Smooth muscle cell (in vitro differentiated cells): ENCODE measurements around the gene C16orf54. TPM values are rescaled to one million over a fixed set of nuclear protein-coding genes. Genes with fewer than 3 reads are reported as not detected.
"Not testable (repeated sequence)": the region's sequence is repeated elsewhere in the genome, so short reads cannot be mapped to it uniquely, and the experiment has no call there.

Experiments used
- DNase-seq: peaks from one replicate; lab custom pipeline; 2025; ENCODE audit not compliant: unreplicated experiment; lab: John Stamatoyannopoulos, UW
- H2AFZ ChIP-seq: fragments of 200-600 bp; sonication (generic); 2 replicates; pipeline ENCODE4 v1.6.0; 2016; ENCODE audit warnings: antibody characterized with exemption, low read depth, mild to moderate bottlenecking
- H3F3A ChIP-seq: fragments of 200-600 bp; sonication (generic); 2 replicates; pipeline ENCODE4 v1.6.0; 2017; ENCODE audit warnings: antibody characterized with exemption, low read depth
- H3K27ac ChIP-seq: fragments of 200-600 bp; sonication (generic); 2 replicates; pipeline ENCODE4 v1.5.1; 2016; ENCODE audit warnings: low read depth, mild to moderate bottlenecking
- H3K27me3 ChIP-seq: fragments of 200-600 bp; sonication (generic); 2 replicates; pipeline ENCODE4 v1.6.1; 2016; ENCODE audit warnings: low read depth, mild to moderate bottlenecking
- H3K36me3 ChIP-seq: fragments of 200-600 bp; sonication (generic); 2 replicates; pipeline ENCODE4 v1.5.1; 2016; ENCODE audit warnings: low read depth
- H3K4me1 ChIP-seq: fragments of 200-600 bp; sonication (generic); 2 replicates; pipeline ENCODE4 v1.5.1; 2016; ENCODE audit warnings: low read depth
- H3K4me2 ChIP-seq: fragments of 200-600 bp; sonication (generic); 2 replicates; pipeline ENCODE4 v1.6.0; 2016; ENCODE audit warnings: mild to moderate bottlenecking
- H3K4me3 ChIP-seq: fragments of 200-600 bp; sonication (generic); 2 replicates; pipeline ENCODE4 v1.5.1; 2016; ENCODE audit warnings: mild to moderate bottlenecking
- H3K79me2 ChIP-seq: fragments of 200-600 bp; sonication (generic); 2 replicates; pipeline ENCODE4 v1.6.0; 2016; ENCODE audit warnings: low read depth, mild to moderate bottlenecking
- H3K9ac ChIP-seq: fragments of 200-600 bp; sonication (generic); 2 replicates; pipeline ENCODE4 v1.6.0; 2016; ENCODE audit warnings: low read depth
- H3K9me3 ChIP-seq: fragments of 200-600 bp; sonication (generic); replicated peaks from 2 replicates; pipeline ENCODE4 v1.5.1; 2016; ENCODE audit warnings: low read depth
- H4K20me1 ChIP-seq: fragments of 200-600 bp; sonication (generic); 2 replicates; pipeline ENCODE4 v1.6.0; 2016; ENCODE audit warnings: low read depth
- WGBS: methylation state at CpG from one replicate; pipeline ENCODE4 v1.1.7; 2016; ENCODE audit warnings: low lambda C conversion rate; 5-methylcytosine and 5-hydroxymethylcytosine counted together
- polyA plus RNA-seq: library from polyadenylated mRNA; unstranded; fragments of >200 nt; fragmentation: Nextera tagmentation; extraction: Ambion mirVana; gene quantifications from 2 replicates; pipeline ENCODE4 v1.2.1, GENCODE V29; 2016
- total RNA-seq: library from RNA; depleted of rRNA; stranded (reverse); fragments of >200 nt; gene quantifications from 2 replicates; pipeline ENCODE4 v1.2.3, GENCODE V29; 2014
- TF ChIP-seq, protein P1 (sequence below): fragments of 200-600 bp; sonication (generic); IDR thresholded peaks from 2 replicates; pipeline ENCODE4 v1.5.1; 2017; ENCODE audit warnings: borderline replicate concordance, mild to moderate bottlenecking, antibody characterized with exemption; ENCODE audit not compliant: insufficient read depth, poor library complexity, severe bottlenecking

Gene C16orf54
- total and polyA plus RNA-seq, 2 experiments from 2014 or later = not detected

- Histone ChIP-seq H3K4me3 (no peak overlapping the region), H3K9ac (no peak overlapping the region), H3K27me3 (no peaks in the 10 kb centered on the region), H3K4me1 (no peaks in the 10 kb centered on the region), H3F3A (no peaks in the 10 kb centered on the region), H3K4me2 (no peak overlapping the region), H3K79me2 (no peaks in the 10 kb centered on the region), H3K36me3 (no peaks in the 10 kb centered on the region), H4K20me1 (no peaks in the 10 kb centered on the region), H2AFZ (no peak overlapping the region), H3K9me3 (no peaks in the 10 kb centered on the region), H3K27ac (no peak overlapping the region)
- TF ChIP-seq, protein P1, sequence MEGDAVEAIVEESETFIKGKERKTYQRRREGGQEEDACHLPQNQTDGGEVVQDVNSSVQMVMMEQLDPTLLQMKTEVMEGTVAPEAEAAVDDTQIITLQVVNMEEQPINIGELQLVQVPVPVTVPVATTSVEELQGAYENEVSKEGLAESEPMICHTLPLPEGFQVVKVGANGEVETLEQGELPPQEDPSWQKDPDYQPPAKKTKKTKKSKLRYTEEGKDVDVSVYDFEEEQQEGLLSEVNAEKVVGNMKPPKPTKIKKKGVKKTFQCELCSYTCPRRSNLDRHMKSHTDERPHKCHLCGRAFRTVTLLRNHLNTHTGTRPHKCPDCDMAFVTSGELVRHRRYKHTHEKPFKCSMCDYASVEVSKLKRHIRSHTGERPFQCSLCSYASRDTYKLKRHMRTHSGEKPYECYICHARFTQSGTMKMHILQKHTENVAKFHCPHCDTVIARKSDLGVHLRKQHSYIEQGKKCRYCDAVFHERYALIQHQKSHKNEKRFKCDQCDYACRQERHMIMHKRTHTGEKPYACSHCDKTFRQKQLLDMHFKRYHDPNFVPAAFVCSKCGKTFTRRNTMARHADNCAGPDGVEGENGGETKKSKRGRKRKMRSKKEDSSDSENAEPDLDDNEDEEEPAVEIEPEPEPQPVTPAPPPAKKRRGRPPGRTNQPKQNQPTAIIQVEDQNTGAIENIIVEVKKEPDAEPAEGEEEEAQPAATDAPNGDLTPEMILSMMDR = no peak
- DNase-seq = no peak
- WGBS = 75% methylated on average over 1 of the region's 1 CpG
Observed at GRCh38 chr16:29734786-29735185, 11.0 kb downstream of the C16orf54 start.

DNA sequence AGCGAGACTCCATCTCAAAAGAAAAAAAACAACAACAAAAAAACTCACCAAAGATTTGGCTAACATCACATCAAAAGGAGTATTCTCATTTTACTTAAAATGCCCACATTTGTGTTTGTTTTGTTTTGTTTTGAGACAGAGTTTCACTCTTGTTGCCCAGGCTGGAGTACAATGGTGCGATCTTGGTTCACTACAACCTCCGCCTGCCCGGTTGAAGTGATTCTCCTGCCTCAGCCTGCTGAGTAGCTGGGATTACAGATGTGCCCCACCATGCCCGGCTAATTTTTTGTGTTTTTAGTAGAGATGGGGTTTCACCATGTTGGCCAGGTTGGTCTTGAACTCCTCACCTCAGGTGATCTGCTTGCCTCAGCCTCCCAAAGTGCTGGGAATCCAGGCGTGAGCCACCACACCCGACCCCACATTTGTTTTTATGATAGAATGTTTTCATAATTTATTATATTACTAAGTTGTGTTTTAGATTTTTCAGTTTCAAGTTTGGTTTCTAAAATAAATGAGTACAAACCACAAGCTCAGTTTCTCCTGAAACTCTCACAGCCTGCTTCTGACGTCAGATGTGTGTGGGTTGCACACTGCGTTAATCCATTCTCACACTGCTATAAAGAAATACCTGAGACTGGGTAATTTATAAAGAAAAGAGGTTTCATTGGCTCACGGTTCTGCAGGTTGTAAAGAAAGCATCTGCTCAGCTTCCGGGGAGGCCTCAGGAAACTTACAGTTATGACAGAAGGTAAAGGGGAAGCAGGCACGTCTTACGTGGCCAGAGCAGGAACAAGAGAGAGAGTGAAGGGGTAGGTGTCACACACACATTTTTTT lies 13.8 kb downstream of the C16orf54 start:
- not testable (repeated sequence) for H2AFZ ChIP-seq, H3K27me3 ChIP-seq, H3K9ac ChIP-seq, H3K79me2 ChIP-seq, H4K20me1 ChIP-seq, H3F3A ChIP-seq, H3K4me2 ChIP-seq, H3K4me3 ChIP-seq, H3K9me3 ChIP-seq, H3K36me3 ChIP-seq, H3K27ac ChIP-seq, H3K4me1 ChIP-seq, DNase-seq
- WGBS = 94% methylated on average over 13 of the region's 13 CpGs

DNA sequence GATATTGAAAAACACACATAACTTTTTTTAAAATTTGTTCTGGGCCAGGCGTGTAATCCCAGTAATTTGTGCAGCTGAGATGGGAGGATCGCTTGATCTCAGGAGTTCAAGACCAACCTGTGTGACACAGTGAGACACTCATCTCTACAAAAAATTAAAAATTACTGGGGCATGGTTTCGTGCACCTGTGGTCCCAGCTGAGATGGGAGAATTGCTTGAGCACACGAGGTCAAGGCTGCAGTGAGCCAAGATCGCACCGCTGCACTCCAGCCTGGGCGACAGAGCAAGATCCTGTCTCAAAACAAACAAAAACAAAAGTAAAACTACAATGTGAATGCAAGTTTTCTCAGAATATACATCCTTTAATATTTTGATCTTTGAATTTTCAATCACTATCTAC lies 15.1 kb downstream of the C16orf54 start:
- Histone ChIP-seq H3K4me3 (no peak overlapping the region), H3K27me3 (no peaks in the 10 kb centered on the region), H3K36me3 (no peaks in the 10 kb centered on the region), H2AFZ (no peak overlapping the region), H3K9ac (no peak overlapping the region), H3K9me3 (no peaks in the 10 kb centered on the region), H3K4me1 (no peaks in the 10 kb centered on the region), H3K4me2 (no peak overlapping the region), H3K27ac (no peak overlapping the region), H3F3A (no peaks in the 10 kb centered on the region), H3K79me2 (no peaks in the 10 kb centered on the region), H4K20me1 (no peaks in the 10 kb centered on the region)
- 96% methylated on average over 7 of the region's 7 CpGs for WGBS
- TF ChIP-seq, protein P1 = no peak
- DNase-seq = no peak

GRCh38 chr16:29729116-29729521 lies 16.7 kb downstream of the C16orf54 start:
- H3K9me3 ChIP-seq = no peaks in the 10 kb centered on the region
- 58% methylated on average over 6 of the region's 6 CpGs for WGBS
- DNase-seq = no peak
- H3K36me3 ChIP-seq = no peaks in the 10 kb centered on the region
- H3K27me3 ChIP-seq = no peaks in the 10 kb centered on the region
- H3K4me1 ChIP-seq = no peaks in the 10 kb centered on the region
- H3K27ac ChIP-seq = no peak overlapping the region
- no peak overlapping the region for H3K4me3 ChIP-seq
- H4K20me1 ChIP-seq = no peaks in the 10 kb centered on the region
- TF ChIP-seq, protein P1 = peak; percentile 55
- no peaks in the 10 kb centered on the region for H3K79me2 ChIP-seq
- no peaks in the 10 kb centered on the region for H3F3A ChIP-seq
- H3K4me2 ChIP-seq = peak overlapping the region; percentile 61
- H2AFZ ChIP-seq = peak overlapping the region; percentile 89
- no peak overlapping the region for H3K9ac ChIP-seq
